H1 (cell line): ENCODE data around the gene BICD1. TPM values are rescaled to one million over a fixed set of nuclear protein-coding genes. Genes with fewer than 3 reads are reported as not detected.

Source experiments
- CTCF ChIA-PET: fragments of 300-600 bp; sonication (Branson Sonifier 250); formaldehyde crosslinking; loops from one replicate; lab custom pipeline; 2021; ENCODE audit not compliant: partially characterized antibody; lab: Charles Lee
- POLR2A ChIA-PET: fragments of 300-600 bp; sonication (Branson Sonifier 250); formaldehyde crosslinking; loops from one replicate; lab custom pipeline; 2021; ENCODE audit warnings: inconsistent platforms; ENCODE audit not compliant: partially characterized antibody; lab: Charles Lee
- DNase-seq, 2 experiments: peaks; one replicate each; pipeline versions ENCODE4 v3.0.0 to v3.0.0-alpha.2; 2010 to 2022; ENCODE audit warnings: low spot score in 2 of 2, low read depth in 1 of 2, mixed read lengths in 1 of 2
- FAIRE-seq: peaks from 2 replicates; lab custom pipeline; 2011; peaks lifted over from hg19 to GRCh38; lab: Jason Lieb, UNC
- H2AFZ ChIP-seq: 2 replicates; pipeline ENCODE4 v1.8.1; 2012; ENCODE audit warnings: low read length, inconsistent platforms
- H2AK5ac ChIP-seq: 2 replicates; pipeline ENCODE4 v1.6.1; 2013; ENCODE audit warnings: low read depth, low read length
- H2BK120ac ChIP-seq: replicated peaks from 2 replicates; pipeline ENCODE3; 2013; ENCODE audit warnings: low read depth, low read length, inconsistent platforms
- H2BK12ac ChIP-seq: 2 replicates; pipeline ENCODE4 v1.6.1; 2013; ENCODE audit warnings: low read depth, low read length
- H2BK15ac ChIP-seq: 2 replicates; pipeline ENCODE4 v1.6.1; 2013; ENCODE audit warnings: low read length
- H2BK20ac ChIP-seq: 2 replicates; pipeline ENCODE4 v1.6.1; 2013; ENCODE audit warnings: low read length
- H2BK5ac ChIP-seq: 2 replicates; pipeline ENCODE4 v1.6.1; 2013; ENCODE audit warnings: low read depth, low read length
- H3K14ac ChIP-seq: 2 replicates; pipeline ENCODE4 v1.6.1; 2013; ENCODE audit warnings: inconsistent platforms; ENCODE audit not compliant: insufficient read length
- H3K18ac ChIP-seq: 2 replicates; pipeline ENCODE4 v1.6.1; 2013; ENCODE audit warnings: low read length; ENCODE audit errors: extremely low read depth
- H3K23ac ChIP-seq: 2 replicates; pipeline ENCODE4 v1.6.1; 2013; ENCODE audit warnings: inconsistent platforms; ENCODE audit not compliant: insufficient read length
- H3K23me2 ChIP-seq: 2 replicates; pipeline ENCODE4 v1.6.1; 2013; ENCODE audit warnings: low read depth, low read length
- H3K27ac ChIP-seq: 2 replicates; pipeline ENCODE4 v1.6.1; 2011; ENCODE audit warnings: low read depth, low read length, inconsistent platforms
- H3K27me3 ChIP-seq, 4 experiments: replicated peaks in 1 of 4; 1 replicate in 1 of 4; 2 replicates in 3 of 4; pipeline versions ENCODE4 v1.6.1 to v1.8.1; 2011 to 2013; ENCODE audit warnings: low read length in 3 of 4, mild to moderate bottlenecking in 3 of 4, inconsistent platforms in 2 of 4, mixed read lengths in 2 of 4, moderate library complexity in 1 of 4; ENCODE audit not compliant: control insufficient read depth in 3 of 4, insufficient read depth in 3 of 4; ENCODE audit errors: extremely low read depth in 1 of 4
- H3K36me3 ChIP-seq, 4 experiments: 2 replicates each; pipeline versions ENCODE4 v1.6.1 to v1.8.1; 2011 to 2013; ENCODE audit warnings: mild to moderate bottlenecking in 4 of 4, low read length in 3 of 4, moderate library complexity in 2 of 4, control low read depth in 1 of 4, inconsistent platforms in 1 of 4; ENCODE audit not compliant: insufficient read depth in 4 of 4, control insufficient read depth in 2 of 4
- H3K4ac ChIP-seq: replicated peaks from 2 replicates; pipeline ENCODE3; 2013; ENCODE audit warnings: low read length, low read depth, mixed read lengths, inconsistent platforms; ENCODE audit not compliant: insufficient read length
- H3K4me1 ChIP-seq, 4 experiments: replicated peaks in 1 of 4; 1 replicate in 1 of 4; 2 replicates in 3 of 4; pipeline versions ENCODE4 v1.6.1 to v1.8.1; 2011 to 2013; ENCODE audit warnings: low read length in 3 of 4, inconsistent platforms in 2 of 4, mixed read lengths in 1 of 4; ENCODE audit not compliant: insufficient read depth in 4 of 4, control insufficient read depth in 3 of 4
- H3K4me2 ChIP-seq, 2 experiments: 2 replicates each; pipeline versions ENCODE4 v1.6.1 to v1.8.1; 2011 to 2013; ENCODE audit warnings: low read depth in 2 of 2, low read length in 2 of 2, control low read depth in 1 of 2, inconsistent platforms in 1 of 2, mild to moderate bottlenecking in 1 of 2; ENCODE audit not compliant: insufficient read depth in 1 of 2
- H3K4me3 ChIP-seq, 4 experiments: fragments of 200-600, 300-600 bp in 1 of 4; sonication (generic), shearing (Covaris generic), sonication (Bioruptor Twin) in 1 of 4; 2 replicates each; pipeline versions ENCODE4 v1.5.1 to v1.8.1; 2011 to 2016; ENCODE audit warnings: low read length in 4 of 4, low read depth in 3 of 4, control low read depth in 2 of 4, inconsistent platforms in 2 of 4, mild to moderate bottlenecking in 2 of 4, mixed read lengths in 1 of 4, moderate library complexity in 1 of 4; ENCODE audit not compliant: insufficient read depth in 2 of 4; ENCODE audit errors: extremely low read depth in 1 of 4
- H3K56ac ChIP-seq: replicated peaks from 2 replicates; pipeline ENCODE3; 2013; ENCODE audit warnings: low read depth, mild to moderate bottlenecking, mixed read lengths, low read length, inconsistent platforms; ENCODE audit not compliant: insufficient read length
- H3K79me1 ChIP-seq: 2 replicates; pipeline ENCODE4 v1.6.1; 2013; ENCODE audit warnings: low read depth, low read length, control low read depth
- H3K79me2 ChIP-seq, 2 experiments: 2 replicates each; pipeline versions ENCODE4 v1.6.1 to v1.8.1; 2012 to 2013; ENCODE audit warnings: low read length in 2 of 2, mild to moderate bottlenecking in 2 of 2, inconsistent platforms in 1 of 2; ENCODE audit not compliant: insufficient read depth in 2 of 2, control insufficient read depth in 1 of 2
- H3K9ac ChIP-seq, 4 experiments: replicated peaks in 1 of 4; 1 replicate in 1 of 4; 2 replicates in 3 of 4; pipeline versions ENCODE4 v1.6.1 to v1.8.1; 2011 to 2013; ENCODE audit warnings: low read depth in 3 of 4, low read length in 3 of 4, control low read depth in 2 of 4, mild to moderate bottlenecking in 2 of 4, moderate library complexity in 2 of 4, inconsistent platforms in 1 of 4; ENCODE audit errors: extremely low read depth in 1 of 4
- H3K9me3 ChIP-seq, 2 experiments: 2 replicates each; pipeline versions ENCODE4 v1.6.1 to v1.8.1; 2012 to 2013; ENCODE audit warnings: mild to moderate bottlenecking in 2 of 2, moderate library complexity in 2 of 2, control low read depth in 1 of 2, inconsistent platforms in 1 of 2, low read depth in 1 of 2, low read length in 1 of 2, mixed read lengths in 1 of 2; ENCODE audit not compliant: insufficient read depth in 2 of 2
- H4K20me1 ChIP-seq, 2 experiments: replicated peaks in 1 of 2; 2 replicates each; pipeline versions ENCODE3 to v1.8.1; 2011 to 2013; ENCODE audit warnings: inconsistent platforms in 2 of 2, low read length in 2 of 2, mild to moderate bottlenecking in 1 of 2; ENCODE audit not compliant: insufficient read depth in 2 of 2, control insufficient read depth in 1 of 2
- H4K5ac ChIP-seq: 2 replicates; pipeline ENCODE4 v1.6.1; 2013; ENCODE audit warnings: low read length, low read depth, mixed read lengths, inconsistent platforms; ENCODE audit not compliant: insufficient read length
- H4K8ac ChIP-seq: 2 replicates; pipeline ENCODE4 v1.8.0; 2013; ENCODE audit warnings: mild to moderate bottlenecking, moderate library complexity, low read length, inconsistent platforms; ENCODE audit not compliant: insufficient read depth; ENCODE audit errors: extremely low read depth
- H4K91ac ChIP-seq: replicated peaks from 2 replicates; pipeline ENCODE3; 2013; ENCODE audit warnings: low read length, mixed read lengths, inconsistent platforms; ENCODE audit not compliant: insufficient read length
- MAFK ChIP-seq: IDR thresholded peaks from 2 replicates; pipeline ENCODE4 v1.6.1; 2012; ENCODE audit warnings: low read depth, mild to moderate bottlenecking, improper control_type of control experiment, low read length
- WGBS, 2 experiments: shearing (Covaris generic) in 1 of 2; methylation state at CpG; one replicate each; pipeline versions ENCODE4 v1.1.6 to v1.1.7; 2013 to 2015; ENCODE audit warnings: low lambda C conversion rate in 2 of 2, mixed read lengths in 2 of 2, inconsistent platforms in 1 of 2, low coverage in 1 of 2, missing lambda C conversion rate in 1 of 2; ENCODE audit not compliant: insufficient replicate concordance in 2 of 2, insufficient coverage in 1 of 2, insufficient read length in 1 of 2; ENCODE audit errors: extremely low coverage in 1 of 2, missing lambda C conversion rate in 1 of 2; 5-methylcytosine and 5-hydroxymethylcytosine counted together
- polyA plus RNA-seq, 7 experiments: library from polyadenylated mRNA; depleted of rRNA in 3 of 7; stranded (reverse) in 5 of 7; unstranded in 2 of 7; fragments of >200 nt in 5 of 7; fragments of 200-250 nt in 2 of 7; gene quantifications; 1 replicate in 5 of 7; 2 replicates in 1 of 7; 4 replicates in 1 of 7; pipeline versions ENCODE4 v1.2.1 to v1.2.3, GENCODE V29; 2011 to 2013; ENCODE audit warnings: missing spikeins in 2 of 7, mixed read lengths in 2 of 7
- total RNA-seq: library from RNA; stranded (reverse); fragmentation: NEBNext Ultra II Directional; extraction: Animal tissue kit (Norgen Biotek cat#: 25700); gene quantifications from 2 replicates; pipeline ENCODE4 v1.2.1, GENCODE V29; 2021
- TF ChIP-seq, protein P1 (sequence below), 3 experiments: IDR thresholded peaks; 1 replicate in 2 of 3; 2 replicates in 1 of 3; pipeline versions ENCODE4 v1.5.1 to v1.6.1; 2011; ENCODE audit warnings: low read length in 3 of 3, mild to moderate bottlenecking in 3 of 3, inconsistent platforms in 2 of 3, low read depth in 1 of 3, moderate library complexity in 1 of 3; ENCODE audit not compliant: insufficient read depth in 1 of 3; ENCODE audit errors: control extremely low read depth in 1 of 3

BICD1 gene
- total and polyA plus RNA-seq, 2 of the 8 experiments (the other 6 are each of a cell fraction or from before 2014, with no cell fraction given), result 34.1 to 58.4 TPM

DNA sequence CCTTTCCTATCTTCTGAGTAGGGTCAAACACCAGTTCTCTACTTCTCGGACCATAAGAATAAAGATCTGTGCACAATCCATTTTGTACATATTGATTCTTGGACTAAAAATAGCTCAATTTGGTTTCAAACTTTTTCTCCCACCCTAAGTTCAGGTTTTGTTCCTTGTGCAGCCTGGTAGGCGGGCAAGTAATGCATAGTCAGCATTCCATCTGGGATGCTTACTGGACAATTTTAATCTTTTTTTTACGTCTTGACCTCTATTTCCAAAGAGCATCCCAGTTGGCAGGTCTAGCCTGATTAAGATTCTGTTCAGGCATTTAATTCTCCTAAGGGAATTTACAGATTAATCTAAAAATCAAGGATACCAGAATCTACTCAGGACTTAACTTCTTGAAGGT lies 126.9 kb downstream of the BICD1 start:
- peaks cover 0 to 11% (median 3%) of the 10 kb centered on the region in 4 experiments; a peak in 3 of 8 replicates for H3K36me3 ChIP-seq
- H3K9me3 ChIP-seq, result 0 out of 4 replicates have a peak, but pooled peaks cover 0 to 5% of the 10 kb centered on the region in 2 experiments
- H3K4me2 ChIP-seq, result no peak overlapping the region
- H4K5ac ChIP-seq, result no peak overlapping the region
- H2BK12ac ChIP-seq, result no peak overlapping the region
- POLR2A ChIA-PET, result interaction anchor here (0.6 to 1.3 kb wide), 2 partner anchors 9 to 849 kb away, joined by 3 read pairs; no protein-coding TSS in a partner anchor
- peaks cover 0 to 17% of the 10 kb centered on the region in 2 experiments; a peak in 1 of 4 replicates for H3K79me2 ChIP-seq
- H3K14ac ChIP-seq, result no peak overlapping the region
- H2BK20ac ChIP-seq, result no peak overlapping the region
- H3K9ac ChIP-seq, result no peak overlapping the region
- no peak overlapping the region for H2BK5ac ChIP-seq
- H3K18ac ChIP-seq, result no peak overlapping the region
- DNase-seq (no peak), FAIRE-seq (no peak)
- H2BK15ac ChIP-seq, result no peak overlapping the region
- no peak overlapping the region for H2BK120ac ChIP-seq
- no peak overlapping the region for H2AFZ ChIP-seq
- peak; percentile 75; the same call in 1 of the 2 replicates for TF ChIP-seq MAFK
- TF ChIP-seq, protein P1, sequence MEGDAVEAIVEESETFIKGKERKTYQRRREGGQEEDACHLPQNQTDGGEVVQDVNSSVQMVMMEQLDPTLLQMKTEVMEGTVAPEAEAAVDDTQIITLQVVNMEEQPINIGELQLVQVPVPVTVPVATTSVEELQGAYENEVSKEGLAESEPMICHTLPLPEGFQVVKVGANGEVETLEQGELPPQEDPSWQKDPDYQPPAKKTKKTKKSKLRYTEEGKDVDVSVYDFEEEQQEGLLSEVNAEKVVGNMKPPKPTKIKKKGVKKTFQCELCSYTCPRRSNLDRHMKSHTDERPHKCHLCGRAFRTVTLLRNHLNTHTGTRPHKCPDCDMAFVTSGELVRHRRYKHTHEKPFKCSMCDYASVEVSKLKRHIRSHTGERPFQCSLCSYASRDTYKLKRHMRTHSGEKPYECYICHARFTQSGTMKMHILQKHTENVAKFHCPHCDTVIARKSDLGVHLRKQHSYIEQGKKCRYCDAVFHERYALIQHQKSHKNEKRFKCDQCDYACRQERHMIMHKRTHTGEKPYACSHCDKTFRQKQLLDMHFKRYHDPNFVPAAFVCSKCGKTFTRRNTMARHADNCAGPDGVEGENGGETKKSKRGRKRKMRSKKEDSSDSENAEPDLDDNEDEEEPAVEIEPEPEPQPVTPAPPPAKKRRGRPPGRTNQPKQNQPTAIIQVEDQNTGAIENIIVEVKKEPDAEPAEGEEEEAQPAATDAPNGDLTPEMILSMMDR (IDR thresholded peaks at IDR 0.05; ENCODE audit: control extremely low read depth in 1 of 3, insufficient read depth in 1 of 3, low read depth in 1 of 3, low read length in 3 of 3), result no peak
- CTCF ChIA-PET, result interaction anchor here (1.2 kb wide), 1 partner anchor 30 kb away, joined by 3 read pairs; no protein-coding TSS in a partner anchor
- no peak overlapping the region for H4K91ac ChIP-seq
- no peak overlapping the region for H2AK5ac ChIP-seq
- no peak overlapping the region for H3K4me3 ChIP-seq
- no peaks in the 10 kb centered on the region for H3K23me2 ChIP-seq
- H4K8ac ChIP-seq, result no peak overlapping the region
- H4K20me1 ChIP-seq, result no peaks in the 10 kb centered on the region
- H3K56ac ChIP-seq, result no peak overlapping the region
- peaks cover 7% of the 10 kb centered on the region; the same call in 1 of the 2 replicates for H3K79me1 ChIP-seq
- peaks cover 0 to 3% (median 0%) of the 10 kb centered on the region in 4 experiments; a peak in 2 of 7 replicates for H3K4me1 ChIP-seq
- WGBS, 2 experiments, result 85% methylated on average over 3 of the region's 3 CpGs; no CpG with 5 or more reads in 1 of the 2 experiments
- no peak overlapping the region for H3K4ac ChIP-seq
- H3K27me3 ChIP-seq, result no peaks in the 10 kb centered on the region
- no peak overlapping the region for H3K23ac ChIP-seq
- H3K27ac ChIP-seq, result no peak overlapping the region
